Measurements from ENCODE around the gene DLGAP4.

GRCh38 chr20:36521526-36521925 lies 215.4 kb downstream of the DLGAP4 start:
- TF ChIP-seq CTCF (IDR thresholded peaks at IDR 0.05) (no peak), ZFX (IDR thresholded peaks at IDR 0.05; ENCODE audit: borderline replicate concordance) (no peak)
